Hepatocyte (in vitro differentiated cells): ENCODE results near the gene OR2L8.

Experiments
- EZH2phosphoT487 ChIP-seq: fragments of 200-600 bp; sonication (generic); IDR thresholded peaks from one replicate; pipeline ENCODE4 v1.6.1; 2018; ENCODE audit warnings: antibody characterized with exemption, mild to moderate bottlenecking, low read depth, moderate library complexity; ENCODE audit not compliant: unreplicated experiment, severe bottlenecking
- TF ChIP-seq, protein P1 (sequence below): fragments of 200-600 bp; sonication (generic); IDR thresholded peaks from 2 replicates; pipeline ENCODE4 v1.5.1; 2016; ENCODE audit warnings: antibody characterized with exemption, mild to moderate bottlenecking; ENCODE audit not compliant: poor library complexity

DNA sequence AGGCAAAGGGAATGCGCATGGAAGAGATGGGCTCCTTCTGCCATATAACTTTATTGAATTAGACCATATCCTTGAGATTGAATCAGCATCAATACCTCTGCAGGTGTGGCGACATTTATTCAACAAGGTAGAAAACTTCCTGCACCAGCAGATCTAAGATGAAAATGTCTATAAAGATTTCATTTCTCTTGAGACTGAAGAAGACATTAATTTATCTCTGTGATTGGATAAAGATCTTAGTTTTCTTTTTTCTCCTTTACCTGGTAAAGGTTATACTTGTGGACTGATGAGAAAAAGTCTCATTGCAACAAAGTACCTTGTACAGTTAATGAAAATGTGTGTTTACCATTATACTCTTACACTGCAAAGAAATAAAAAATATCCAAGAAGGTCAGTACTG, 28.7 kb upstream of the OR2L8 start, which contains the start of gene OR2T8:
- TF ChIP-seq, protein P1, sequence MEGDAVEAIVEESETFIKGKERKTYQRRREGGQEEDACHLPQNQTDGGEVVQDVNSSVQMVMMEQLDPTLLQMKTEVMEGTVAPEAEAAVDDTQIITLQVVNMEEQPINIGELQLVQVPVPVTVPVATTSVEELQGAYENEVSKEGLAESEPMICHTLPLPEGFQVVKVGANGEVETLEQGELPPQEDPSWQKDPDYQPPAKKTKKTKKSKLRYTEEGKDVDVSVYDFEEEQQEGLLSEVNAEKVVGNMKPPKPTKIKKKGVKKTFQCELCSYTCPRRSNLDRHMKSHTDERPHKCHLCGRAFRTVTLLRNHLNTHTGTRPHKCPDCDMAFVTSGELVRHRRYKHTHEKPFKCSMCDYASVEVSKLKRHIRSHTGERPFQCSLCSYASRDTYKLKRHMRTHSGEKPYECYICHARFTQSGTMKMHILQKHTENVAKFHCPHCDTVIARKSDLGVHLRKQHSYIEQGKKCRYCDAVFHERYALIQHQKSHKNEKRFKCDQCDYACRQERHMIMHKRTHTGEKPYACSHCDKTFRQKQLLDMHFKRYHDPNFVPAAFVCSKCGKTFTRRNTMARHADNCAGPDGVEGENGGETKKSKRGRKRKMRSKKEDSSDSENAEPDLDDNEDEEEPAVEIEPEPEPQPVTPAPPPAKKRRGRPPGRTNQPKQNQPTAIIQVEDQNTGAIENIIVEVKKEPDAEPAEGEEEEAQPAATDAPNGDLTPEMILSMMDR, result no peak
- no peak for TF ChIP-seq EZH2phosphoT487
